ENCODE measurements around the gene ANKRA2. TPM values are rescaled to one million over a fixed set of nuclear protein-coding genes. Genes with fewer than 3 reads are reported as not detected.
A peak's percentile ranks its signal among the peaks of the same experiment; 100 is the strongest.

The ANKRA2 gene
- polyA plus RNA-seq, 1 of the 3 experiments (the other 2 are of a cell fraction): 14.5 TPM

DNA sequence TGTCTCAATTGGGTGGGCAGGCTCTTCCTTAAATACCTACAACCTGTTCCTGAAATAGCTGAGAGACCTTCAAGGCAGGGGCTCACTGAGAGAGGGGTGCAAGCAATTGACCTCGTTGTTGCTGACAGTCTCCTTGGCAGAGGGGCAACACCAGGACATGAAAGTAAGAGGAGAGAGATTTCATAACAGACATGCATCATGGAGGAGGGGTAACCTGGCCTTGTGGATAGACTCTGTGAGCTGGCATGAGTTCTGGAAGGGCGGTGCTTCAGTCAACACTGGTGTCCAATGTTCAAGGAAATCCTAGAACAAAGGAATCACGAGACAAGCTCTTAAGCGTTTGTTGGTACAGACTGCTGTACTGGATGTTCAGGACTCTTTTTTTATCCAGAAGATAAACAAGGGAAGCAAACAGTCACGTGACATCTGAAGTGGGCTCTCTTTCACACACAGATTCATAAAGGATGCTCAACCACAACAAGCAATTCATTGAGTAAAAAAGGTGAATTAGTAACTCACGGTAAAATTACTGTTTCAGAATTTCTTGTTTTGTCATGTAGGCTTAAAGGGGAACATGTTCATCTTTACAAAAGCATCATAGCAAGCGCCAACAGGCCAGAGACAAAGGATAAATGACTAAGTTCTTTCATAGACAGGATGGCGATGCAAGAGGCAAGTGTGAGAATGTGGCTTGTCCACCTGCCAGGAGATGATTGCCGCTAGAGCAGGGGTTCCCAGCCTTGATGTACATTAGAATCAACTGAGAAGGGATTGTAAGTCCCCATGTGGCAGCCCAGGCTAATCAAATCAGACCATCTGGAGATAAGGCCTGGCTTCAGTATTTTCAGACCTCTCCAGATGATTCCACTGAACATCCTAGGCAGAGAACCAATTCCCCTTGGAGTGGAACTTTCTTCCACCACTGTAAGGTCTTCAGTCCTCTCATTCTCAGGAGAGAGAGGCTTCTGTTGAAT, 20.7 kb downstream of the ANKRA2 start:
- Histone ChIP-seq H4K20me1 (ENCODE audit: insufficient read depth) (no peaks in the 10 kb centered on the region), H3K36me3 (replicated peaks in 1 of 2; ENCODE audit: control insufficient read depth in 1 of 2, insufficient read depth in 2 of 2, low read length in 1 of 2) (no peaks in the 10 kb centered on the region), H3K27ac (ENCODE audit: low read depth in 2 of 2, low read length in 1 of 2) (no peak overlapping the region), H2AFZ (ENCODE audit: low read depth) (no peak overlapping the region), H3K9me2 (no peaks in the 10 kb centered on the region), H3K79me2 (ENCODE audit: insufficient read depth) (no peaks in the 10 kb centered on the region), H3F3A (replicated peaks; ENCODE audit: insufficient read depth) (peaks cover 6% of the 10 kb centered on the region), H3K4me1 (ENCODE audit: control insufficient read depth in 1 of 2, insufficient read depth in 2 of 2, low read depth in 1 of 2, low read length in 1 of 2) (no peaks in the 10 kb centered on the region), H3K9me3 (no peaks in the 10 kb centered on the region), H3K4me3 (ENCODE audit: low read depth in 2 of 2, low read length in 1 of 2) (no peak overlapping the region), H3K27me3 (ENCODE audit: insufficient read depth) (no peaks in the 10 kb centered on the region), H3K9ac (no peak overlapping the region), H3K4me2 (no peak overlapping the region)
- 67% methylated on average over 9 of the region's 9 CpGs for WGBS (ENCODE audit: low lambda C conversion rate)
- peak; percentile 21 for DNase-seq
- ChIA-PET CTCF (no interaction called here), POLR2A (no interaction called here)
- no peak for TF ChIP-seq CHD2 (IDR thresholded peaks at IDR 0.05; ENCODE audit: low read length, partially characterized antibody)
- TF ChIP-seq, protein P1, sequence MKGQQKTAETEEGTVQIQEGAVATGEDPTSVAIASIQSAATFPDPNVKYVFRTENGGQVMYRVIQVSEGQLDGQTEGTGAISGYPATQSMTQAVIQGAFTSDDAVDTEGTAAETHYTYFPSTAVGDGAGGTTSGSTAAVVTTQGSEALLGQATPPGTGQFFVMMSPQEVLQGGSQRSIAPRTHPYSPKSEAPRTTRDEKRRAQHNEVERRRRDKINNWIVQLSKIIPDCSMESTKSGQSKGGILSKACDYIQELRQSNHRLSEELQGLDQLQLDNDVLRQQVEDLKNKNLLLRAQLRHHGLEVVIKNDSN (IDR thresholded peaks at IDR 0.05; ENCODE audit: borderline replicate concordance, low read depth): no peak
- TF ChIP-seq TCF12 (IDR thresholded peaks at IDR 0.05): no peak
- TF ChIP-seq JUND (IDR thresholded peaks at IDR 0.05): no peak
- TF ChIP-seq, protein P2, sequence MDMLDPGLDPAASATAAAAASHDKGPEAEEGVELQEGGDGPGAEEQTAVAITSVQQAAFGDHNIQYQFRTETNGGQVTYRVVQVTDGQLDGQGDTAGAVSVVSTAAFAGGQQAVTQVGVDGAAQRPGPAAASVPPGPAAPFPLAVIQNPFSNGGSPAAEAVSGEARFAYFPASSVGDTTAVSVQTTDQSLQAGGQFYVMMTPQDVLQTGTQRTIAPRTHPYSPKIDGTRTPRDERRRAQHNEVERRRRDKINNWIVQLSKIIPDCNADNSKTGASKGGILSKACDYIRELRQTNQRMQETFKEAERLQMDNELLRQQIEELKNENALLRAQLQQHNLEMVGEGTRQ (IDR thresholded peaks at IDR 0.05; ENCODE audit: borderline replicate concordance, low read depth, low read length): no peak
- no peak for TF ChIP-seq NRF1 (IDR thresholded peaks at IDR 0.05; ENCODE audit: low read depth, low read length)
- TF ChIP-seq POLR2AphosphoS5 (IDR thresholded peaks at IDR 0.05; ENCODE audit: low read depth, low read length): no peak
- no peak for TF ChIP-seq EZH2phosphoT487 (IDR thresholded peaks at IDR 0.05; ENCODE audit: borderline replicate concordance, low read depth)
- no peak for TF ChIP-seq FOXJ3 (CRISPR knock-in tag; IDR thresholded peaks at IDR 0.05)
- no peak for TF ChIP-seq GABPA (IDR thresholded peaks at IDR 0.05; ENCODE audit: low read depth)
- TF ChIP-seq, protein P3, sequence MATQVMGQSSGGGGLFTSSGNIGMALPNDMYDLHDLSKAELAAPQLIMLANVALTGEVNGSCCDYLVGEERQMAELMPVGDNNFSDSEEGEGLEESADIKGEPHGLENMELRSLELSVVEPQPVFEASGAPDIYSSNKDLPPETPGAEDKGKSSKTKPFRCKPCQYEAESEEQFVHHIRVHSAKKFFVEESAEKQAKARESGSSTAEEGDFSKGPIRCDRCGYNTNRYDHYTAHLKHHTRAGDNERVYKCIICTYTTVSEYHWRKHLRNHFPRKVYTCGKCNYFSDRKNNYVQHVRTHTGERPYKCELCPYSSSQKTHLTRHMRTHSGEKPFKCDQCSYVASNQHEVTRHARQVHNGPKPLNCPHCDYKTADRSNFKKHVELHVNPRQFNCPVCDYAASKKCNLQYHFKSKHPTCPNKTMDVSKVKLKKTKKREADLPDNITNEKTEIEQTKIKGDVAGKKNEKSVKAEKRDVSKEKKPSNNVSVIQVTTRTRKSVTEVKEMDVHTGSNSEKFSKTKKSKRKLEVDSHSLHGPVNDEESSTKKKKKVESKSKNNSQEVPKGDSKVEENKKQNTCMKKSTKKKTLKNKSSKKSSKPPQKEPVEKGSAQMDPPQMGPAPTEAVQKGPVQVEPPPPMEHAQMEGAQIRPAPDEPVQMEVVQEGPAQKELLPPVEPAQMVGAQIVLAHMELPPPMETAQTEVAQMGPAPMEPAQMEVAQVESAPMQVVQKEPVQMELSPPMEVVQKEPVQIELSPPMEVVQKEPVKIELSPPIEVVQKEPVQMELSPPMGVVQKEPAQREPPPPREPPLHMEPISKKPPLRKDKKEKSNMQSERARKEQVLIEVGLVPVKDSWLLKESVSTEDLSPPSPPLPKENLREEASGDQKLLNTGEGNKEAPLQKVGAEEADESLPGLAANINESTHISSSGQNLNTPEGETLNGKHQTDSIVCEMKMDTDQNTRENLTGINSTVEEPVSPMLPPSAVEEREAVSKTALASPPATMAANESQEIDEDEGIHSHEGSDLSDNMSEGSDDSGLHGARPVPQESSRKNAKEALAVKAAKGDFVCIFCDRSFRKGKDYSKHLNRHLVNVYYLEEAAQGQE (IDR thresholded peaks at IDR 0.05; ENCODE audit: low read depth, low read length): no peak
- no peak for TF ChIP-seq RXRA (IDR thresholded peaks at IDR 0.05; ENCODE audit: borderline replicate concordance, low read depth)
- no peak for TF ChIP-seq ELF1 (IDR thresholded peaks at IDR 0.05)
- TF ChIP-seq TAF1 (IDR thresholded peaks at IDR 0.05; ENCODE audit: borderline replicate concordance, low read depth, low read length): no peak
- no peak for TF ChIP-seq NFIC (IDR thresholded peaks at IDR 0.05; ENCODE audit: borderline replicate concordance)

Measured in SK-N-SH (cell line).